ENCODE data around the gene IRF8.
A peak's percentile ranks its signal among the peaks of the same experiment; 100 is the strongest.

Gene IRF8

GRCh38 chr16:85961988-85962915 is 63.3 kb downstream of the IRF8 start:
- DNase-seq: no peak

GRCh38 chr16:85963753-85964285 is 64.9 kb downstream of the IRF8 start:
- DNase-seq: no peak

- DNase-seq: peak; percentile 59 to 65
Observed at GRCh38 chr16:85965125-85965524, 66.2 kb downstream of the IRF8 start.

GRCh38 chr16:85967111-85967510 is 68.1 kb downstream of the IRF8 start:
- no peak for DNase-seq

- DNase-seq: no peak
Observed at GRCh38 chr16:85968041-85968920, 69.3 kb downstream of the IRF8 start.

- DNase-seq: no peak
Observed at GRCh38 chr16:85969159-85969558, 70.2 kb downstream of the IRF8 start.

GRCh38 chr16:85969591-85969990 is 70.6 kb downstream of the IRF8 start:
- DNase-seq: no peak

- DNase-seq: no peak
Observed at GRCh38 chr16:85970016-85970733, 71.2 kb downstream of the IRF8 start.

- no peak for DNase-seq
Observed at GRCh38 chr16:85970738-85971137, 71.8 kb downstream of the IRF8 start.

Measured in NCI-H526 (cell line).